H1 (cell line): ENCODE measurements around the gene ADCK2. TPM values are rescaled to one million over a fixed set of nuclear protein-coding genes. Genes with fewer than 3 reads are reported as not detected.

Source experiments
- polyA plus RNA-seq, 7 experiments: library from polyadenylated mRNA; depleted of rRNA in 3 of 7; stranded (reverse) in 5 of 7; unstranded in 2 of 7; fragments of >200 nt in 5 of 7; fragments of 200-250 nt in 2 of 7; gene quantifications; 1 replicate in 5 of 7; 2 replicates in 1 of 7; 4 replicates in 1 of 7; pipeline versions ENCODE4 v1.2.1 to v1.2.3, GENCODE V29; 2011 to 2013; ENCODE audit warnings: missing spikeins in 2 of 7, mixed read lengths in 2 of 7
- small RNA-seq: library from polyadenylated mRNA; stranded (forward); fragments of <200 nt; extraction: miRNeasy Mini kit (QIAGEN cat#:217004); gene quantifications from one replicate; pipeline ENCODE3, GENCODE V24; 2013; ENCODE audit not compliant: insufficient read depth
- total RNA-seq: library from RNA; stranded (reverse); fragmentation: NEBNext Ultra II Directional; extraction: Animal tissue kit (Norgen Biotek cat#: 25700); gene quantifications from 2 replicates; pipeline ENCODE4 v1.2.1, GENCODE V29; 2021

ADCK2 gene
- total and polyA plus RNA-seq, 2 of the 8 experiments (the other 6 are each of a cell fraction or from before 2014, with no cell fraction given) = 6.9 to 11.7 TPM

Small RNAs within 50 kb of the gene (small RNA-seq; reads per million reads assigned to genes)
- gene RN7SL771P = not detected

Other genes starting within 250 kb of the ADCK2 start
- 94.6 and 99.6 TPM in 2 replicates for gene MKRN1, start 193.4 kb upstream of the ADCK2 start, total RNA-seq
- 35.1 and 46.2 TPM in 2 replicates for gene MKRN1, start 193.4 kb upstream of the ADCK2 start, polyA plus RNA-seq (2011; rRNA removed)
- gene DENND2A, start 32.1 kb upstream of the ADCK2 start, total RNA-seq = 11.4 and 13.0 TPM in 2 replicates
- gene DENND2A, start 32.1 kb upstream of the ADCK2 start, polyA plus RNA-seq (2011; rRNA removed) = 5.0 and 6.0 TPM in 2 replicates
- 168 and 170 TPM in 2 replicates for gene NDUFB2, start 23.8 kb downstream of the ADCK2 start, total RNA-seq
- 881 and 997 TPM in 2 replicates for gene NDUFB2, start 23.8 kb downstream of the ADCK2 start, polyA plus RNA-seq (2011; rRNA removed)